Measurements from ENCODE around the gene ITGAV.
A peak's percentile ranks its signal among the peaks of the same experiment; 100 is the strongest.
"Not testable (repeated sequence)": the region's sequence is repeated elsewhere in the genome, so short reads cannot be mapped to it uniquely, and the experiment has no call there.

Gene ITGAV

GRCh38 chr2:186589612-186590349 lies at the start of gene ITGAV:
Gene ITGAV, plus strand, starts transcription at chr2:186590056. Its CDS starts 283 bp downstream, at chr2:186590339.
- DNase-seq = peak; percentile 94 to 95

- no peak for DNase-seq
Observed at GRCh38 chr2:186540941-186541340, 48.9 kb upstream of the ITGAV start.

GRCh38 chr2:186542002-186542401 lies 47.9 kb upstream of the ITGAV start:
- DNase-seq = no peak

- no peak for DNase-seq
Observed at GRCh38 chr2:186543561-186544131, 46.2 kb upstream of the ITGAV start.

DNA sequence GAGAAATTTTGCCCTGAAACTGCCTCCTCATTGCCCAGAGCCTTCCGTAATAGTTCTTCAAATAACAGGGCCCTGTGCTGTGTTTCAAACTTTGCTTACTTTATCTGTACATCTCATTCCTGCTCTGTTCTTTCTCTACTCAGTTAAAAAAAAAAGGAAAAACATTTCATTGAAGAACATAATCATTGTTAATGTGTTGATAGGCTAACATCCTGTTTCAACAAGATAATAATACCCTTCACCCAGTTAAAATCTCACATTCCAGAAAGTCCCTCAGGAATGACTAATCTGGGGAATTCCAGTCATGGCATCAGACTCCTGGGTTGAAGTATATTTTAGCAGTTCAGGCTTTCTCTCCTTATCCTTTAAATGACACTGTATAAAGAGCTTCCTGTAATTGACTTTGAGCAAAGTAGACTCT lies 45.6 kb upstream of the ITGAV start:
- DNase-seq = no peak

DNA sequence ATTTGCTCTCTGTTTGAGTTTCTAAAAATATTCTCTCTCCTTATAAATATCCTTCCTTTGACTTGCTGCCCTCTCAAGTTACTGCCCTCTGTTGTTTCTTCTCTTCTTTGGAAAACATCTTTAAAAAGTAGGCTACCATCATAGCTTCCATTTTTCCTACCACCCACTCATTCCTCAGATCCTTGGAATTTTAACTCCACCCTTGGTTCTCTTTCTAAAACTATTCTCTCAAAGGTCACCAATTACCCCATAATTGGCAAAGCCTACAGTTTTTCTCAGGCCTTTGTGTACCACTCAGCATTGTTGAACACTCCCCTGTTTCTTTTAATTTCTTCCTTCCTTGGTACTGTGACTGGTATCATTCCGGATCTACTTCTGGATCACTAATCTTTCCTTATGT lies 43.0 kb upstream of the ITGAV start:
- DNase-seq = no peak

GRCh38 chr2:186551323-186552050 lies 38.4 kb upstream of the ITGAV start:
- no peak for DNase-seq

DNA sequence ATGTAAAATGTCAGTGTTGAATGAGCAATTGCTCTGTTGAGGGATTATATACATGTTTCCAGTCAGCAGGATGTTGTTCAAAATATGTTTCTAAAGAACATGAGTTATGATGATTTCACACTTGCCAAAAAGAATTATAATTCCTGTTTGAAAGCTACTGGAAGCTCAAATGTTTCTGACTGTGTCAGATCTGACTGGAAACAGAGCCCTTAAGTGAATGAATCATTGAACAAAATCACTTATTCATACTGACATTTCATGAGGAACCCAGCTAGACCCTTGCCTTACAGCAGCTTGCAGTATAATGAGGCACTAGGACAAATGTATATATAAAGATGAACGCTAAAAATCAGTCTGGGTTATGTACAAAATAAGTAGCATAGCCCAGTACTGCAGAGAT lies 35.4 kb upstream of the ITGAV start:
- DNase-seq = no peak

DNA sequence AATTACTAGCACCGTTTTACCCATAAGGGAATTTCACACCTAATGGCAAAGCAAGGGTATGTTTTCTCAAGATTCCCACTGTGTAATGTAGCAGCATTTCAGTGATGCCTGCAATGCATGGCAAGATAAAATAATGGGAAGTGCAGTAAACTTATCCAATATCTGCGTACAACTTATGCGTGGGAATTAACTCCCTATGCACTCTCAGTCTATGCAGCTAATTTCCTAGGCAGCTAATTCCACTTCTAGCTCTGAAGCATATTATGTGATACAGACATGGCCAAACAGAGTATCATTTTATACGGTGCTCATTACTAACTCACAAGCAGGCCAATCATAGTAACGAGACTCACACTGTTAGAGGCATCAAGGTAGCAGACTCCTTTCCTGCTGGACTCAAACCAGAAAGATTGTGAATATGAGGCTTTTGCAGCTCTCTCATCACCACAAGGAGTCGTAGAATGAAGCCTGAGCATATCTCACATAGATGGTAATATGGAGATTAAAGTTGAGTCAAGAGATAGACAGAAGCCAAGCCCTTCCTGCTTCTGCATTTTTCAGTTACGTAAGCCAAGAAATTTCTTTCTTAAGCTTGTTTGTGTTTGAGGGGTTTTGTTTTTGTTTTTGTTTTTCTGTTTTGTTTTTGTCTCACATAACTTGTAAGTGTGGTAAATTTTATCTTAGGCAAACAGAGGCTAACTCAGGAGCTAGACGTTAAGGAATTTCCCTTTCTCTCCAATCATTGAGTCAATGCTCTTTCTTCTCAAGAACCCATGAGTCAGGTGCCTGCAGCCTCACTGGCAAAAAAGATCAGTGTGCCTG lies 34.8 kb upstream of the ITGAV start:
- no peak for DNase-seq

GRCh38 chr2:186558512-186559276 lies 31.2 kb upstream of the ITGAV start:
- no peak for DNase-seq

- no peak for DNase-seq
Observed at GRCh38 chr2:186559370-186559769, 30.5 kb upstream of the ITGAV start.

DNA sequence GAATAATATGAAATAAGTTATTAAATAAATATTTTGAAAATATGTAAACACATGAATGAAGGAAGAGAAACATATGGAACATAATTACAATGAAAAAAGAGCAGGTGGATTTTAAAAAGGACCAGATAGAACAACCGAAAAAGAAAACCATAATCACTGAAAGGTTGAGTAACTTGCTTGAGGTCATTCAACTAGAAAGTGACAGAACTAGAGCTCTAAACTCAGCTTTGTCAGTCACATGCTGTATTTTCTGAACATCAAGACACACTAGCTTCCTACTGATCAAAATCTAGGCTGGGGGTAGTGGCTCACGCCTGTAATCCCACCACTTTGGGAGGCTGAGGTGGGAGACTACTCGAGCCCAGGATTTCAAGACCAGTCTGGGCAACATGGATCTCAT lies 30.0 kb upstream of the ITGAV start:
- DNase-seq = no peak

DNA sequence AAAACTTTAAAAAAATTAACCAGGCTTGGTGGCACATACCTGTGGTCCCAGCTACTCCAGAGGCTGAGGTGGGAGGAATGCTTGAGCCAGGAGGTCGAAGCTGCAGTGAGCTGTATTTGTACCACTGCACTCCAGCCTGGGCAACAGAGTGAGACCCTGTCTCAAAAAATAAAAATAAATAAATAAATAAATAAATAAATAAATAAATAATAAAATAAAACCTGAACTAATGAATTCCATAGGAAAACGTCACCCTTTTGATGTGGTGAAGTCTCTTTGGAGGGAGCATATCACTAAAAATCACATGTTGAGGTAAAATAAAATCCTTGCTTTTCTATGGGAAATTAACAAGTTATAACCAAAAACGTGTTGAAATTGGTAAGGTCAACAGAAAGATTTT lies 29.6 kb upstream of the ITGAV start:
- DNase-seq = no peak

GRCh38 chr2:186561467-186562208 lies 28.2 kb upstream of the ITGAV start:
- DNase-seq = no peak

DNA sequence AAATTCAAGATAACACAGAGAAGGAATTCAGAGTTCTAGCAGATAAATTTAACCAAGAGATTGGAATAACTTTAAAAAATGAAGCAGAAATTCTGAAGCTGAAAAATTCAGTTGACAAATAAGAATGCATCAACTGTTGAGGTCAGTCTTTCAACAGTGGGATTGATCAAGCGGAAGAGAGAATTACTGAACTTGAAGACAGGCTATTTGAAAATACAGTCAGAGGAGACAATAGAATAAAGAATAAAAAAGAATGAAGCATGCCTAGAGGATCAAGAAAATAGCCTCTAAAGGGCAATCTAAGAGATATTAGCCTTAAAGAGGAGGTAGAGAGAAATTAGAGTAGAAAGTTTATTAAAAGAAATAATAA lies 27.7 kb upstream of the ITGAV start:
- DNase-seq = no peak

GRCh38 chr2:186568600-186568999 lies 21.3 kb upstream of the ITGAV start:
- not testable (repeated sequence) for DNase-seq

DNA sequence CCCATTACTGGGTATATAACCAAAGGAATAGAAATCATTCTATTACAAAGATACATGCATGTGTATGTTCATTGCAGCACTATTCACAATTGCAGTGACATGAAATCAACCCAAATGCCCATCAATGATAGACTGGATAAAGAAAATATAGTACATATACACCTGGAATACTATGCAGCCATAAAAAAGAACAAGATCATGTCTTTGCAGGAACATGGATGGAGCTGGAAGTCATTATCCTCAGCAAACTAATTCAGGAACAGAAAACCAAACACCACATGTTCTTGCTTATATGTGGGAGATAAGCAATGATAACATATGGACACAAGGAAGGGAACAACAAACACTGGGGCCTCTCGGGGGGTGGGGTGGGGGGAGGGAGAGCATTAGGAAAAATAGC lies 20.7 kb upstream of the ITGAV start:
- not testable (repeated sequence) for DNase-seq

GRCh38 chr2:186569897-186570296 lies 20.0 kb upstream of the ITGAV start:
- DNase-seq = peak; percentile 43 to 54

- DNase-seq = no peak
Observed at GRCh38 chr2:186570604-186571003, 19.3 kb upstream of the ITGAV start.

DNA sequence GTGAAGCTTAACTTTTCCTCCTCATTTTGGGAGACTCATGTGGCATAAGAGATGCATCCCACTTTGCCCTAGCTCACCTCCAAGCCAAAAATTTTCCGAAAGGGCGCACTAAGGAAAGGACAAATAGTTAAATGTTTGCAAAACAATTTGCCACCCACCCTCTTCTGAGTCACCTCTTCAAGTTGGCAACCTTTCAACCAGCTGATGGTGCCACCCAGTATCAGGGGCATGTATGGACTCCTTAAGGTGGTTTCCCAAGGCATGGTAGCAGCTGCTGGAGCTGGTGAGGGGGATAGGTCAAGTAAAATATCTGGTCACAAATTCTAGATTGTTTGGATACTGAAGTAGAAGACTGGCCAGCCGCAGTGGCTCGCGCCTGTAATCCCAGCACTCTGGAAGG lies 17.2 kb upstream of the ITGAV start:
- no peak for DNase-seq

- DNase-seq = no peak
Observed at GRCh38 chr2:186573531-186573930, 16.3 kb upstream of the ITGAV start.

DNA sequence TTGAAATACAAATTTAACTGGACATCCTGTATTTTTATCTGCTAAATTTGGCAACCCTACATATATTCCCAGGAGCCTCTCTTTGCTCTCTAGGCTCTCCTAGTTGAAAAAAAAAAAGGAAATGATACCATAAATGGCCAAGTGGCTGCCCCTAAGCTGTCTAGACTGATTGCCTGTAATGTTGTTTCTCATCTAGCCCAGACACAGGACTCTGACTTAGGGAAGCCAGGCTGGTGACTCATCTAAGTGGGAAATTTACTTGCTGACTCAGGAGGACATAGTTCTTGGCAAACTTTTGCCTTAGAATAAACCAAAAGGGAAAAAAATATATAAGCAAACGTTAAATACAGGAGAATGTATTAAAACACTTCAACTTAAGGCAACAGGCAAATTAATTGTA lies 14.6 kb upstream of the ITGAV start:
- DNase-seq = peak in 1 of 2 experiments; percentile 8

Data from NCI-H2081 (cell line).